ENCODE data around the gene ATF3.

ATF3 gene

DNA sequence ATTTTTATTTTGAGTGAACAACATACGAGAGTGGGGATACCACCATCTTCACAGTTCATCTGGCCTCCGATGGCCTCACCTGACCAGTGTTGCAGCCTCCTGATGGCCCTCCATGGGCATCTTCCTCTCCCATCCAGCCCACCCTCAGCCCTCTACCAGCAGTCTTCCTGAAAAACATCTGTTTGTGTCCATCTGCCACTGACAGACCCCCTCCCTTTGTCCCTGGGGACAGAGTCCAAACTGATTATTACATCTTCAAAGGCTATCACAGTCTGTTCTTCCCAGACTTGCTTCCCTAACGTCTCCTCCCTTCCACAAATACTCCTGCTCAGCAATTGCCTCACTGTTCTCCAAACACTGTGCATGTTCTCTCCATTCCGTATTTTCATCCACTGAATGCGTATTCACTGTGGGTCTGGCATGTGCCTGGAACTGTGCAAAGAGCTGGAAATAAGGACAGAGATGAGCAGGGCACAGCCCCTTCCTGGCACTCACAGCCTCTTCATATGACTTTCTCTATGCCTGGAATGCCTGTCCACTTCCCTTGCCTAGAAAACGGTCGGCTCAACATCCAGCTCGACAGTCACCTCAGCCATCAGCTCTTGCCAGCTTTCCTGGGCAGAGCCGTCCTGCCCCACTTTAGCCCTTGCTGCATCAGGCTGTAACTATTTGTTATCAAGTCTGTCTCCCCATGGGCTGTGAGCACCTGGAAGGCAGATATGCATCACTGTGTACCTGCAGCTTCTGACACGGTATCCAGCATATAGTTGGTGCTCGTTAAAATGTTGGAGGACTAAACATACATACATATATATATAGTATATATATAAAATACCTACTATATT lies 8.3 kb upstream of the ATF3 start:
- TF ChIP-seq, protein P1, sequence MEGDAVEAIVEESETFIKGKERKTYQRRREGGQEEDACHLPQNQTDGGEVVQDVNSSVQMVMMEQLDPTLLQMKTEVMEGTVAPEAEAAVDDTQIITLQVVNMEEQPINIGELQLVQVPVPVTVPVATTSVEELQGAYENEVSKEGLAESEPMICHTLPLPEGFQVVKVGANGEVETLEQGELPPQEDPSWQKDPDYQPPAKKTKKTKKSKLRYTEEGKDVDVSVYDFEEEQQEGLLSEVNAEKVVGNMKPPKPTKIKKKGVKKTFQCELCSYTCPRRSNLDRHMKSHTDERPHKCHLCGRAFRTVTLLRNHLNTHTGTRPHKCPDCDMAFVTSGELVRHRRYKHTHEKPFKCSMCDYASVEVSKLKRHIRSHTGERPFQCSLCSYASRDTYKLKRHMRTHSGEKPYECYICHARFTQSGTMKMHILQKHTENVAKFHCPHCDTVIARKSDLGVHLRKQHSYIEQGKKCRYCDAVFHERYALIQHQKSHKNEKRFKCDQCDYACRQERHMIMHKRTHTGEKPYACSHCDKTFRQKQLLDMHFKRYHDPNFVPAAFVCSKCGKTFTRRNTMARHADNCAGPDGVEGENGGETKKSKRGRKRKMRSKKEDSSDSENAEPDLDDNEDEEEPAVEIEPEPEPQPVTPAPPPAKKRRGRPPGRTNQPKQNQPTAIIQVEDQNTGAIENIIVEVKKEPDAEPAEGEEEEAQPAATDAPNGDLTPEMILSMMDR (IDR thresholded peaks at IDR 0.05; ENCODE audit: low read depth, low read length, missing control alignments): no peak
- no peak for DNase-seq (ENCODE audit: extremely low read depth, low read depth)
- H3K4me3 ChIP-seq (replicated peaks; ENCODE audit: low read depth, low read length): no peak overlapping the region

DNA sequence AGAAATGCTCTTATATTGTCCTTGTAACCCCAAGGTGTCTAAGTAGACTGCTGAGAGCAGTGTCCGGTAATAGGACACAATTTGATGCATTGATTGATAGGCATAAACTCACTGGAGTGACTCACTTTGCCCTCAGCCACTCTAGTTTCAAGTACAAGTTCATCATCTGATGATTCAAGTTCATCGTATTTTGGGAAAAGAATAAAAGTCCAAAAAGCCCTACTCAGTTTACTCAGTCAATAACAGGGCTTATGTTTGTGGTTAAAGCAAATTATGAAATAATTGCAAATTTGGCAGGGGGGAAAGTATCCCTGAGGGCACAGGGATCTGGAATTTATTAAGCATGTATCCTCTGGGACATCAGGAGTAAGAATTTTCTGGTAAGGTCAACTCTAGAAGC lies 7.6 kb upstream of the ATF3 start:
- TF ChIP-seq, protein P1 (IDR thresholded peaks at IDR 0.05; ENCODE audit: low read depth, low read length, missing control alignments): no peak
- no peak overlapping the region for H3K4me3 ChIP-seq (replicated peaks; ENCODE audit: low read depth, low read length)
- DNase-seq (ENCODE audit: extremely low read depth, low read depth): no peak

DNA sequence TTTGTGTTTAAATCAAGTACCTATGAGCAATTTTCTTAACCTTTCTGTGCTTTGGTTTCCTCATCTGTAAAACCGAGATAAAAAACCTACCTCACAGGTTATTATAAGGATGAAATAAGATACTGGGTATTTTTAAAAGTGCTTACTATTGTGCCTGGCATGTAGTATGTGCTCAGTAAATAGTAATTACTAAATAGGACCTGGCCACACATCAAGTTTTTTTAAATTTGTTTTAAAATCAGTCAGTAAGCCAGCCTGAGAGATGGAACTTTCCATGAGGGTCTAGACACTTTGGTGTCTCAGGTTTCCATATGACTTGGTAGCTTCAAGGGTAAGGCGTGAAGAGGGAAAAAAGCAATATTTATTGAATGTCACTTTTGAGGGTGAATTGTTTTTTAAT lies 7.0 kb upstream of the ATF3 start:
- H3K4me3 ChIP-seq (replicated peaks; ENCODE audit: low read depth, low read length): no peak overlapping the region
- TF ChIP-seq, protein P1 (IDR thresholded peaks at IDR 0.05; ENCODE audit: low read depth, low read length, missing control alignments): no peak
- DNase-seq (ENCODE audit: extremely low read depth, low read depth): no peak

DNA sequence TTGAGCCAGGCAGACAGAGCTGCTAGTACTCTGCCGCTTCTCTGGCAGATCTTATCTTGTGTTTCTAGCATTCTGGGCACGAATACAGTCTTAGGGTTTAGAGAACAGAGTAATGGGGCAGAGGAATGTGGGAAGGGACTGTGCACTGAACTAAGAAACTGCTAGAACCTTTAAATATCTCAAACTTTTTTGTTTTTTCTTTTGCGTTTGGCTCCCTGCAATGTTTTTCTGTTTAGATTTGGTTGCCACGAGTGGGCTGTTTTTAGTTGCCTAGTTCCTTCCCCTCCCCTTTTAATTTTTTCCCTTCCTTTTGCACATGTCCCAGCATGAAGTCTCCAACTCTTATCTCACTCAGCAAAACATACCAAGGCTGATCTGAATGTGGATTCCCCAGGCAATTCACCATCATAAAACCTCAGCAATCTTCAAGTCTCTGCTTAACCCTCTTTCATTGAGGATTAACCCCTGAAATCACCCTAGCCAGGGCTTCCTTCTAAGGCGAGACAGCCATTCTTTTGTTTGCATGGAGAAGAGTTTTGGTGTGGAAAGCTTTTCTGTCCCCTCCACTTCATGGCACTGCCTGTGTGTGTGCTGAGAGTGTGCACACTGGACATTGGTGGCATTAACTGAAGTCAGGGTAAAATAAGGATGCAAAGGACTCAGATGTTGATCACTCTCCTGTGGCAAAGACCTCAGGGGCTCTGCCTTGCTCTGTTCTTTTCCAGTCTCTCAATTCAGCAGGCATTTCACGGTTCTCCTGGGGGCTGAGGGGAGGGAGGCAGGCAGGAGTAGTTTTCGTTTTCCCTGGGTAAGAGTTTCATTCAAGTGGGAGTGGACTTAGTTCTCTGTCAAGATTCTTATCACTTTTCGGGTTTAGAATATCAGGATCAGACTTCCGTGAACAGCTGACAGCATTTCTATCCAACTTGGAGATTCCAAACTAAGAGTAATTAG lies 2.8 kb upstream of the ATF3 start:
- DNase-seq (ENCODE audit: extremely low read depth, low read depth): no peak
- TF ChIP-seq, protein P1 (IDR thresholded peaks at IDR 0.05; ENCODE audit: low read depth, low read length, missing control alignments): no peak
- H3K4me3 ChIP-seq (replicated peaks; ENCODE audit: low read depth, low read length): no peak overlapping the region

DNA sequence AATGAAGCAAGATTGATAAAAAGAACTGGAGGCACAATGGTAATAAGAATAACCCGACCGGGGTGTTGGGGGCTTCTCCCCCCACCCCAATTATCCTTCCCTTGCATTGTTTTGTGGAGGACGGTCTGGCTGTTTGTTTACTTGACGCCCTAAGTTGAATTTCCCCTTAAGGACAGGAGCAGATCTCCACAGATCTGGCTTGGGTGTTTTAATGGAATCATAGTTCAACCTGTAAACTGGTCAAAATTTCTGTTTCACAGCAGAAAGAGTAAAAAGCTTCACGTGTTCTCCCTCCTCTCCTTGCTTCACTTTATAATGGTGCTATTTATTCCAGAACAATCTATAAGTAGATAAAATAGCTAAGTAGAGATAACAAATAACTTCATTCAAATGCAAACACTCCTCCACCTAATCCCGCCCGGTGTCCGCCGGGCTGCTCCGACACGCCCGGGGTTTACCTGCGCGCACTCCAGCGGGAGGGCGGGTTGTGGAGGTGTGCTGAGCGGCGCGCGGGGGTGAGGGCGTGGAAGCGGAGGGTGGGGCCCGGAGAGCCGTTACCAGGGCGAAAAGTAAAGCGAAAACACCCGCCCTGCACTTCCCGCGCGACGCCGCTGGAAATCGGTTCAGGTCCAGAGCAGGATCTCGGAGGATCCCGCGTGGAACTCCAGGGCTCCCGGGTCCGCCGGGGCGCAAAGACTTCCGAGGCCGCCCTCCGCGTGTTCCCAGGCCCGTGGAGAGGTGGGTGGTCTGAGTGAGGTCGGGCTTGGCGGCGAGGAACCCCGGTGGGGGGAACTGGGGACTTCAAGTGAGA lies 2.0 kb upstream of the ATF3 start:
- no peak for DNase-seq (ENCODE audit: extremely low read depth, low read depth)
- H3K4me3 ChIP-seq (replicated peaks; ENCODE audit: low read depth, low read length): peak overlapping the region; percentile 61; the same call in 1 of the 2 replicates

More for the DNA sequence above, 2.0 kb upstream of the ATF3 start:
- TF ChIP-seq, protein P1 (IDR thresholded peaks at IDR 0.05; ENCODE audit: low read depth, low read length, missing control alignments): no peak

Measured in HFF-Myc (cell line).